Stimulated activated CD4-positive, alpha-beta T cell treated with anti-CD3 and anti-CD28 coated beads, TNF-alpha, amount 100 ng/mL, for 1 hour (primary cell): ENCODE measurements around the gene YPEL4.

Experiments
- DNase-seq, 3 donors: peaks; one replicate each; pipeline ENCODE4 v3.0.0-alpha.2; 2020; ENCODE audit warnings: low read depth in 3 of 3, low spot score in 1 of 3

The YPEL4 gene

GRCh38 chr11:57596266-57596885, 53.3 kb downstream of the YPEL4 start:
- no peak for DNase-seq
